HepG2 (cell line): ENCODE data around the gene NEU4. TPM values are rescaled to one million over a fixed set of nuclear protein-coding genes. Genes with fewer than 3 reads are reported as not detected.

Source experiments
- AGO2 ChIP-seq: fragments of 200-400 bp; formaldehyde crosslinking; optimal IDR thresholded peaks from 2 replicates; pipeline ENCODE3; 2017; ENCODE audit warnings: mild to moderate bottlenecking, low read depth, low read length, moderate library complexity
- ATRX ChIP-seq: sonication (generic); formaldehyde crosslinking; IDR thresholded peaks from 2 replicates; pipeline ENCODE4 v1.4.0; 2020; ENCODE audit warnings: missing genetic modification reagents, borderline replicate concordance
- ETV5 ChIP-seq: IDR thresholded peaks from 2 replicates; pipeline ENCODE4 v1.6.1; 2018; ENCODE audit warnings: missing biosample characterization, missing genetic modification reagents, inconsistent platforms, borderline replicate concordance
- HCFC1 ChIP-seq: fragments of 150-350 bp; IDR thresholded peaks from 2 replicates; pipeline ENCODE4 v1.6.1; 2014; ENCODE audit warnings: low read depth, low read length
- HNF1A ChIP-seq, 2 experiments: sonication (generic) in 1 of 2; formaldehyde crosslinking in 1 of 2; IDR thresholded peaks; 2 replicates each; pipeline versions ENCODE4 v1.4.0 to v1.6.1; 2016 to 2020; ENCODE audit warnings: borderline replicate concordance in 1 of 2, low read depth in 1 of 2, mild to moderate bottlenecking in 1 of 2, missing genetic modification reagents in 1 of 2
- KDM5A ChIP-seq: fragments of 200-600 bp; sonication (generic); IDR thresholded peaks from 2 replicates; pipeline ENCODE4 v1.7.0; 2018; ENCODE audit warnings: antibody characterized with exemption, mild to moderate bottlenecking, low read length, borderline replicate concordance
- NFYC ChIP-seq: IDR thresholded peaks from 2 replicates; pipeline ENCODE4 v1.6.1; 2016; ENCODE audit warnings: missing genetic modification reagents, missing compliant biosample characterization
- NR0B2 ChIP-seq: sonication (generic); formaldehyde crosslinking; IDR thresholded peaks from 2 replicates; pipeline ENCODE4 v1.4.0; 2020; ENCODE audit warnings: mild to moderate bottlenecking, missing genetic modification reagents
- PHF8 ChIP-seq: sonication (generic); formaldehyde crosslinking; IDR thresholded peaks from 2 replicates; pipeline ENCODE4 v1.5.0; 2020; ENCODE audit warnings: missing genetic modification reagents
- POLR2A ChIP-seq, 2 experiments: IDR thresholded peaks; 2 replicates each; pipeline ENCODE4 v1.6.1; 2011; ENCODE audit warnings: low read depth in 2 of 2, low read length in 2 of 2, mild to moderate bottlenecking in 1 of 2, moderate library complexity in 1 of 2; ENCODE audit not compliant: insufficient read depth in 1 of 2
- SP2 ChIP-seq: sonication (generic); formaldehyde crosslinking; IDR thresholded peaks from 2 replicates; pipeline ENCODE4 v1.5.1; 2020; ENCODE audit warnings: mild to moderate bottlenecking, missing genetic modification reagents
- STAT6 ChIP-seq: sonication (generic); formaldehyde crosslinking; IDR thresholded peaks from 2 replicates; pipeline ENCODE4 v1.4.0; 2020; ENCODE audit warnings: missing genetic modification reagents, mild to moderate bottlenecking, borderline replicate concordance
- TMF1 ChIP-seq: sonication (generic); formaldehyde crosslinking; IDR thresholded peaks from 2 replicates; pipeline ENCODE4 v1.8.1; 2022; ENCODE audit warnings: low read depth, missing genetic modification reagents
- ZNF224 ChIP-seq: sonication (generic); formaldehyde crosslinking; IDR thresholded peaks from 2 replicates; pipeline ENCODE4 v1.5.0; 2020; ENCODE audit warnings: mild to moderate bottlenecking, missing genetic modification reagents
- ZNF446 ChIP-seq: sonication (generic); formaldehyde crosslinking; IDR thresholded peaks from 2 replicates; pipeline ENCODE4 v1.5.0; 2020; ENCODE audit warnings: mild to moderate bottlenecking, missing genetic modification reagents
- ZNF558 ChIP-seq: sonication (generic); formaldehyde crosslinking; IDR thresholded peaks from 2 replicates; pipeline ENCODE4 v1.9.0; 2022; ENCODE audit warnings: mild to moderate bottlenecking, missing genetic modification reagents, borderline replicate concordance
- ZNF614 ChIP-seq: IDR thresholded peaks from 2 replicates; pipeline ENCODE4 v1.6.1; 2018; ENCODE audit warnings: missing biosample characterization, missing genetic modification reagents, inconsistent platforms, borderline replicate concordance
- ZNF737 ChIP-seq: sonication (generic); formaldehyde crosslinking; IDR thresholded peaks from 2 replicates; pipeline ENCODE4 v1.5.0; 2020; ENCODE audit warnings: missing genetic modification reagents, mild to moderate bottlenecking, borderline replicate concordance
- ZNF784 ChIP-seq: sonication (generic); formaldehyde crosslinking; IDR thresholded peaks from 2 replicates; pipeline ENCODE4 v1.5.1; 2020; ENCODE audit warnings: missing genetic modification reagents, mild to moderate bottlenecking, borderline replicate concordance
- polyA plus RNA-seq, 8 experiments: library from polyadenylated mRNA; depleted of rRNA in 3 of 8; stranded (reverse) in 7 of 8; unstranded in 1 of 8; fragments of >200 nt; fragmentation: Illumina TruSeq in 4 of 8; extraction: Trizol in 4 of 8; gene quantifications; 2 replicates each; pipeline versions ENCODE4 v1.2.1 to v1.2.3, GENCODE V29; 2011 to 2016; ENCODE audit warnings: low read depth in 4 of 8, missing spikeins in 1 of 8, mixed read lengths in 1 of 8; ENCODE audit not compliant: insufficient read depth in 1 of 8
- total RNA-seq, 5 experiments: library from RNA; depleted of rRNA; stranded (reverse); fragments of >200 nt; fragmentation: Illumina TruSeq; extraction: Trizol; gene quantifications; 2 replicates each; pipeline ENCODE4 v1.2.3, GENCODE V29; 2016; ENCODE audit warnings: low read depth in 1 of 5

The NEU4 gene
- total and polyA plus RNA-seq, 2 of the 13 experiments (the other 11 are each of a cell fraction or from before 2014, with no cell fraction given), result 53.5 to 107 TPM

- TF ChIP-seq ZNF614, result 0 out of 2 replicates have a peak, but pooled peaks have one; percentile 16
- TF ChIP-seq NFYC, result no peak
- peak; percentile 74; the same call in 1 of the 2 replicates for TF ChIP-seq ZNF558 (CRISPR knock-in tag)
- no peak for TF ChIP-seq SP2 (CRISPR knock-in tag)
- TF ChIP-seq HNF1A (IDR thresholded peaks at IDR 0.05; ENCODE audit: low read depth), result no peak
- TF ChIP-seq HNF1A (CRISPR knock-in tag; IDR thresholded peaks at IDR 0.05; ENCODE audit: borderline replicate concordance), result no peak
- no peak for TF ChIP-seq ZNF224 (CRISPR knock-in tag)
- TF ChIP-seq ATRX (CRISPR knock-in tag), result no peak
- TF ChIP-seq PHF8 (CRISPR knock-in tag), result peak; percentile 51; the same call in 1 of the 2 replicates
- no peak for TF ChIP-seq ZNF737 (CRISPR knock-in tag)
- no peak; the same call in 1 of the 2 replicates for TF ChIP-seq STAT6
- peak in 1 of 2 experiments; percentile 64; a peak in 2 of 4 replicates for TF ChIP-seq POLR2A (IDR thresholded peaks at IDR 0.05; ENCODE audit: insufficient read depth in 1 of 2, low read depth in 2 of 2, low read length in 2 of 2)
- no peak for TF ChIP-seq NR0B2
- TF ChIP-seq ETV5 (CRISPR knock-in tag), result peak; percentile 82
- no peak for TF ChIP-seq KDM5A
- no peak for TF ChIP-seq ZNF446
- no peak for TF ChIP-seq HCFC1
- TF ChIP-seq TMF1 (CRISPR knock-in tag), result no peak
- TF ChIP-seq ZNF784 (CRISPR knock-in tag), result 0 out of 2 replicates have a peak, but pooled peaks have one; percentile 44
- TF ChIP-seq AGO2, result peak; percentile 97
Measured at GRCh38 chr2:241773511-241774418, 35.2 kb upstream of the NEU4 start (continued).
